H1 (cell line): ENCODE results near the gene MALT1. TPM values are rescaled to one million over a fixed set of nuclear protein-coding genes. Genes with fewer than 3 reads are reported as not detected.

Source experiments
- CTCF ChIA-PET: fragments of 300-600 bp; sonication (Branson Sonifier 250); formaldehyde crosslinking; loops from one replicate; lab custom pipeline; 2021; ENCODE audit not compliant: partially characterized antibody; lab: Charles Lee
- POLR2A ChIA-PET: fragments of 300-600 bp; sonication (Branson Sonifier 250); formaldehyde crosslinking; loops from one replicate; lab custom pipeline; 2021; ENCODE audit warnings: inconsistent platforms; ENCODE audit not compliant: partially characterized antibody; lab: Charles Lee
- DNase-seq, 2 experiments: peaks; one replicate each; pipeline versions ENCODE4 v3.0.0 to v3.0.0-alpha.2; 2010 to 2022; ENCODE audit warnings: low spot score in 2 of 2, low read depth in 1 of 2, mixed read lengths in 1 of 2
- FAIRE-seq: peaks from 2 replicates; lab custom pipeline; 2011; peaks lifted over from hg19 to GRCh38; lab: Jason Lieb, UNC
- H2AFZ ChIP-seq: 2 replicates; pipeline ENCODE4 v1.8.1; 2012; ENCODE audit warnings: low read length, inconsistent platforms
- H2AK5ac ChIP-seq: 2 replicates; pipeline ENCODE4 v1.6.1; 2013; ENCODE audit warnings: low read depth, low read length
- H2BK120ac ChIP-seq: replicated peaks from 2 replicates; pipeline ENCODE3; 2013; ENCODE audit warnings: low read depth, low read length, inconsistent platforms
- H2BK12ac ChIP-seq: 2 replicates; pipeline ENCODE4 v1.6.1; 2013; ENCODE audit warnings: low read depth, low read length
- H2BK15ac ChIP-seq: 2 replicates; pipeline ENCODE4 v1.6.1; 2013; ENCODE audit warnings: low read length
- H2BK20ac ChIP-seq: 2 replicates; pipeline ENCODE4 v1.6.1; 2013; ENCODE audit warnings: low read length
- H2BK5ac ChIP-seq: 2 replicates; pipeline ENCODE4 v1.6.1; 2013; ENCODE audit warnings: low read depth, low read length
- H3K14ac ChIP-seq: 2 replicates; pipeline ENCODE4 v1.6.1; 2013; ENCODE audit warnings: inconsistent platforms; ENCODE audit not compliant: insufficient read length
- H3K18ac ChIP-seq: 2 replicates; pipeline ENCODE4 v1.6.1; 2013; ENCODE audit warnings: low read length; ENCODE audit errors: extremely low read depth
- H3K23ac ChIP-seq: 2 replicates; pipeline ENCODE4 v1.6.1; 2013; ENCODE audit warnings: inconsistent platforms; ENCODE audit not compliant: insufficient read length
- H3K23me2 ChIP-seq: 2 replicates; pipeline ENCODE4 v1.6.1; 2013; ENCODE audit warnings: low read depth, low read length
- H3K27ac ChIP-seq: 2 replicates; pipeline ENCODE4 v1.6.1; 2011; ENCODE audit warnings: low read depth, low read length, inconsistent platforms
- H3K27me3 ChIP-seq, 4 experiments: replicated peaks in 1 of 4; 1 replicate in 1 of 4; 2 replicates in 3 of 4; pipeline versions ENCODE4 v1.6.1 to v1.8.1; 2011 to 2013; ENCODE audit warnings: low read length in 3 of 4, mild to moderate bottlenecking in 3 of 4, inconsistent platforms in 2 of 4, mixed read lengths in 2 of 4, moderate library complexity in 1 of 4; ENCODE audit not compliant: control insufficient read depth in 3 of 4, insufficient read depth in 3 of 4; ENCODE audit errors: extremely low read depth in 1 of 4
- H3K36me3 ChIP-seq, 4 experiments: 2 replicates each; pipeline versions ENCODE4 v1.6.1 to v1.8.1; 2011 to 2013; ENCODE audit warnings: mild to moderate bottlenecking in 4 of 4, low read length in 3 of 4, moderate library complexity in 2 of 4, control low read depth in 1 of 4, inconsistent platforms in 1 of 4; ENCODE audit not compliant: insufficient read depth in 4 of 4, control insufficient read depth in 2 of 4
- H3K4ac ChIP-seq: replicated peaks from 2 replicates; pipeline ENCODE3; 2013; ENCODE audit warnings: low read length, low read depth, mixed read lengths, inconsistent platforms; ENCODE audit not compliant: insufficient read length
- H3K4me1 ChIP-seq, 4 experiments: replicated peaks in 1 of 4; 1 replicate in 1 of 4; 2 replicates in 3 of 4; pipeline versions ENCODE4 v1.6.1 to v1.8.1; 2011 to 2013; ENCODE audit warnings: low read length in 3 of 4, inconsistent platforms in 2 of 4, mixed read lengths in 1 of 4; ENCODE audit not compliant: insufficient read depth in 4 of 4, control insufficient read depth in 3 of 4
- H3K4me2 ChIP-seq, 2 experiments: 2 replicates each; pipeline versions ENCODE4 v1.6.1 to v1.8.1; 2011 to 2013; ENCODE audit warnings: low read depth in 2 of 2, low read length in 2 of 2, control low read depth in 1 of 2, inconsistent platforms in 1 of 2, mild to moderate bottlenecking in 1 of 2; ENCODE audit not compliant: insufficient read depth in 1 of 2
- H3K4me3 ChIP-seq, 4 experiments: fragments of 200-600, 300-600 bp in 1 of 4; sonication (generic), shearing (Covaris generic), sonication (Bioruptor Twin) in 1 of 4; 2 replicates each; pipeline versions ENCODE4 v1.5.1 to v1.8.1; 2011 to 2016; ENCODE audit warnings: low read length in 4 of 4, low read depth in 3 of 4, control low read depth in 2 of 4, inconsistent platforms in 2 of 4, mild to moderate bottlenecking in 2 of 4, mixed read lengths in 1 of 4, moderate library complexity in 1 of 4; ENCODE audit not compliant: insufficient read depth in 2 of 4; ENCODE audit errors: extremely low read depth in 1 of 4
- H3K56ac ChIP-seq: replicated peaks from 2 replicates; pipeline ENCODE3; 2013; ENCODE audit warnings: low read depth, mild to moderate bottlenecking, mixed read lengths, low read length, inconsistent platforms; ENCODE audit not compliant: insufficient read length
- H3K79me1 ChIP-seq: 2 replicates; pipeline ENCODE4 v1.6.1; 2013; ENCODE audit warnings: low read depth, low read length, control low read depth
- H3K79me2 ChIP-seq, 2 experiments: 2 replicates each; pipeline versions ENCODE4 v1.6.1 to v1.8.1; 2012 to 2013; ENCODE audit warnings: low read length in 2 of 2, mild to moderate bottlenecking in 2 of 2, inconsistent platforms in 1 of 2; ENCODE audit not compliant: insufficient read depth in 2 of 2, control insufficient read depth in 1 of 2
- H3K9ac ChIP-seq, 4 experiments: replicated peaks in 1 of 4; 1 replicate in 1 of 4; 2 replicates in 3 of 4; pipeline versions ENCODE4 v1.6.1 to v1.8.1; 2011 to 2013; ENCODE audit warnings: low read depth in 3 of 4, low read length in 3 of 4, control low read depth in 2 of 4, mild to moderate bottlenecking in 2 of 4, moderate library complexity in 2 of 4, inconsistent platforms in 1 of 4; ENCODE audit errors: extremely low read depth in 1 of 4
- H3K9me3 ChIP-seq, 2 experiments: 2 replicates each; pipeline versions ENCODE4 v1.6.1 to v1.8.1; 2012 to 2013; ENCODE audit warnings: mild to moderate bottlenecking in 2 of 2, moderate library complexity in 2 of 2, control low read depth in 1 of 2, inconsistent platforms in 1 of 2, low read depth in 1 of 2, low read length in 1 of 2, mixed read lengths in 1 of 2; ENCODE audit not compliant: insufficient read depth in 2 of 2
- H4K20me1 ChIP-seq, 2 experiments: replicated peaks in 1 of 2; 2 replicates each; pipeline versions ENCODE3 to v1.8.1; 2011 to 2013; ENCODE audit warnings: inconsistent platforms in 2 of 2, low read length in 2 of 2, mild to moderate bottlenecking in 1 of 2; ENCODE audit not compliant: insufficient read depth in 2 of 2, control insufficient read depth in 1 of 2
- H4K5ac ChIP-seq: 2 replicates; pipeline ENCODE4 v1.6.1; 2013; ENCODE audit warnings: low read length, low read depth, mixed read lengths, inconsistent platforms; ENCODE audit not compliant: insufficient read length
- H4K8ac ChIP-seq: 2 replicates; pipeline ENCODE4 v1.8.0; 2013; ENCODE audit warnings: mild to moderate bottlenecking, moderate library complexity, low read length, inconsistent platforms; ENCODE audit not compliant: insufficient read depth; ENCODE audit errors: extremely low read depth
- H4K91ac ChIP-seq: replicated peaks from 2 replicates; pipeline ENCODE3; 2013; ENCODE audit warnings: low read length, mixed read lengths, inconsistent platforms; ENCODE audit not compliant: insufficient read length
- EGR1 ChIP-seq: IDR thresholded peaks from 2 replicates; pipeline ENCODE4 v1.6.1; 2011; ENCODE audit warnings: low read depth, low read length, borderline replicate concordance
- EZH2 ChIP-seq: fragments of 200-600 bp; sonication (generic); IDR thresholded peaks from 2 replicates; pipeline ENCODE4 v1.7.1; 2012; ENCODE audit warnings: low read depth, mild to moderate bottlenecking, moderate library complexity, low read length, inconsistent platforms; ENCODE audit not compliant: severe bottlenecking
- FOSL1 ChIP-seq: IDR thresholded peaks from 2 replicates; pipeline ENCODE4 v1.6.1; 2011; ENCODE audit warnings: mild to moderate bottlenecking, low read depth, low read length, moderate library complexity; ENCODE audit not compliant: insufficient read depth
- KDM5A ChIP-seq: fragments of 200-600 bp; IDR thresholded peaks from 2 replicates; pipeline ENCODE4 v1.7.1; 2012; ENCODE audit warnings: mild to moderate bottlenecking, low read length, inconsistent platforms, mixed read lengths
- RAD21 ChIP-seq, 2 experiments: IDR thresholded peaks in 1 of 2; conservative IDR thresholded peaks in 1 of 2; 2 replicates each; pipeline ENCODE4 v1.6.1; 2011; ENCODE audit warnings: low read depth in 2 of 2, low read length in 2 of 2, improper control_type of control experiment in 1 of 2, inconsistent platforms in 1 of 2, mild to moderate bottlenecking in 1 of 2, moderate library complexity in 1 of 2
- SUZ12 ChIP-seq: fragments of 200-600 bp; sonication (generic); IDR thresholded peaks from 2 replicates; pipeline ENCODE4 v1.6.1; 2012; ENCODE audit warnings: mild to moderate bottlenecking, inconsistent platforms, low read length, moderate library complexity, mixed read lengths
- TAF1 ChIP-seq: IDR thresholded peaks from 2 replicates; pipeline ENCODE4 v1.6.1; 2011; ENCODE audit warnings: mild to moderate bottlenecking, low read depth, low read length
- WGBS, 2 experiments: shearing (Covaris generic) in 1 of 2; methylation state at CpG; one replicate each; pipeline versions ENCODE4 v1.1.6 to v1.1.7; 2013 to 2015; ENCODE audit warnings: low lambda C conversion rate in 2 of 2, mixed read lengths in 2 of 2, inconsistent platforms in 1 of 2, low coverage in 1 of 2, missing lambda C conversion rate in 1 of 2; ENCODE audit not compliant: insufficient replicate concordance in 2 of 2, insufficient coverage in 1 of 2, insufficient read length in 1 of 2; ENCODE audit errors: extremely low coverage in 1 of 2, missing lambda C conversion rate in 1 of 2; 5-methylcytosine and 5-hydroxymethylcytosine counted together
- polyA plus RNA-seq, 7 experiments: library from polyadenylated mRNA; depleted of rRNA in 3 of 7; stranded (reverse) in 5 of 7; unstranded in 2 of 7; fragments of >200 nt in 5 of 7; fragments of 200-250 nt in 2 of 7; gene quantifications; 1 replicate in 5 of 7; 2 replicates in 1 of 7; 4 replicates in 1 of 7; pipeline versions ENCODE4 v1.2.1 to v1.2.3, GENCODE V29; 2011 to 2013; ENCODE audit warnings: missing spikeins in 2 of 7, mixed read lengths in 2 of 7
- total RNA-seq: library from RNA; stranded (reverse); fragmentation: NEBNext Ultra II Directional; extraction: Animal tissue kit (Norgen Biotek cat#: 25700); gene quantifications from 2 replicates; pipeline ENCODE4 v1.2.1, GENCODE V29; 2021

Gene MALT1
- total and polyA plus RNA-seq, 2 of the 8 experiments (the other 6 are each of a cell fraction or from before 2014, with no cell fraction given), result 10.7 to 25.9 TPM

DNA sequence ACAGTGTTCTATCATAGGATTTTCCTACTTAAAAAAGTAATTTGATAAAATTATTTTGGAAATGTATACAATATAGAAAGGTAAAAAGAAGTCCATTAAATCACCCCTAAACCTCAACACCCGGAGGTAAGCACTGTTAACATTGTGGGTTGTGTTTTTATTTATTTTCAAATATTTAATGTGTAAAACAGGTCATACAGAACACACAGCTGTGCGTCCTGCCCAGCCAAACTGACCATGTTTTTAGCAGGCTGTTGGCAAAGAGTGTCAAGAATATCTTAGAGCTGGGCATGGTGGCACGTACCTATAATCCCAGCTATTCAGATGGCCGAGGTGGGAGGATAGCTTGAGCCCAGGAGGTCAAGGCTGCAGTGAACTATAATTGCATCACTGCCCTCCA is 114.6 kb downstream of the MALT1 start:
- ChIA-PET CTCF (interaction anchor here (0.9 to 26.9 kb wide), 11 partner anchors 9 to 279 kb away, joined by 3 to 591 read pairs (median 4); no protein-coding TSS in a partner anchor), POLR2A (interaction anchor here (1.3 to 6.5 kb wide), 4 partner anchors 63 to 125 kb away, joined by 4 to 34 read pairs (median 8); partner anchors contain the start of gene ZNF532)
- Histone ChIP-seq H2BK120ac (no peak overlapping the region), H3K79me1 (no peaks in the 10 kb centered on the region), H3K27ac (no peak overlapping the region), H3K9ac (no peak overlapping the region), H2BK12ac (no peak overlapping the region), H2AK5ac (no peak overlapping the region), H4K20me1 (no peaks in the 10 kb centered on the region), H3K79me2 (no peaks in the 10 kb centered on the region), H2AFZ (no peak overlapping the region), H3K27me3 (no peaks in the 10 kb centered on the region), H3K18ac (no peak overlapping the region), H4K5ac (no peak overlapping the region), H2BK15ac (no peak overlapping the region), H3K4me1 (peaks cover 9 to 19% (median 13%) of the 10 kb centered on the region in 4 experiments), H3K56ac (no peak overlapping the region), H3K4me3 (no peak overlapping the region), H3K4ac (no peak overlapping the region), H3K23me2 (no peaks in the 10 kb centered on the region; the same call in 1 of the 2 replicates), H2BK20ac (no peak overlapping the region; the same call in 1 of the 2 replicates), H3K9me3 (no peaks in the 10 kb centered on the region), H2BK5ac (no peak overlapping the region), H4K91ac (no peak overlapping the region), H3K23ac (no peak overlapping the region), H3K14ac (no peak overlapping the region), H3K4me2 (no peak overlapping the region), H4K8ac (no peak overlapping the region), H3K36me3 (no peaks in the 10 kb centered on the region)
- 89% methylated on average over 4 of the region's 4 CpGs; no CpG with 5 or more reads in 1 of the 2 experiments for WGBS, 2 experiments
- FAIRE-seq, result no peak
- no peak for DNase-seq
- TF ChIP-seq EZH2 (no peak), EGR1 (no peak), SUZ12 (no peak), FOSL1 (no peak), TAF1 (no peak), RAD21 (IDR thresholded peaks at IDR 0.05 in 1 of 2, conservative IDR thresholded peaks at IDR 0.05 in 1 of 2; ENCODE audit: low read depth in 2 of 2, low read length in 2 of 2) (no peak), KDM5A (no peak)
